ENCODE data around the gene METTL13.
"Not testable (repeated sequence)": the region's sequence is repeated elsewhere in the genome, so short reads cannot be mapped to it uniquely, and the experiment has no call there.

Gene METTL13

GRCh38 chr1:171769754-171770153 lies 11.7 kb upstream of the METTL13 start:
- no peak for DNase-seq (ENCODE audit: low read depth, low spot score)

GRCh38 chr1:171772312-171772711 lies 9.1 kb upstream of the METTL13 start:
- DNase-seq (ENCODE audit: low read depth, low spot score) = no peak

GRCh38 chr1:171780583-171781175 lies 781 bp upstream of the METTL13 start:
- DNase-seq (ENCODE audit: low read depth, low spot score) = no peak

GRCh38 chr1:171783816-171784530 lies 2.5 kb downstream of the METTL13 start:
- no peak for DNase-seq (ENCODE audit: low read depth, low spot score)

GRCh38 chr1:171784784-171785183 lies 3.3 kb downstream of the METTL13 start:
- DNase-seq (ENCODE audit: low read depth, low spot score) = no peak

GRCh38 chr1:171785766-171786165 lies 4.3 kb downstream of the METTL13 start:
- DNase-seq (ENCODE audit: low read depth, low spot score) = no peak

- DNase-seq (ENCODE audit: low read depth, low spot score) = no peak
Observed at GRCh38 chr1:171786534-171786933, 5.1 kb downstream of the METTL13 start.

- DNase-seq (ENCODE audit: low read depth, low spot score) = no peak
Observed at GRCh38 chr1:171787686-171788480, 6.4 kb downstream of the METTL13 start.

GRCh38 chr1:171788696-171789095 lies 7.2 kb downstream of the METTL13 start:
- no peak for DNase-seq (ENCODE audit: low read depth, low spot score)

- no peak for DNase-seq (ENCODE audit: low read depth, low spot score)
Observed at GRCh38 chr1:171790318-171790717, 8.9 kb downstream of the METTL13 start.

- no peak for DNase-seq (ENCODE audit: low read depth, low spot score)
Observed at GRCh38 chr1:171792656-171793369, 11.4 kb downstream of the METTL13 start.

- DNase-seq (ENCODE audit: low read depth, low spot score) = no peak
Observed at GRCh38 chr1:171793636-171794035, 12.2 kb downstream of the METTL13 start.

- peak; percentile 11 for DNase-seq (ENCODE audit: low read depth, low spot score)
Observed at GRCh38 chr1:171794085-171794484, 12.6 kb downstream of the METTL13 start.

- DNase-seq (ENCODE audit: low read depth, low spot score) = no peak
Observed at GRCh38 chr1:171796592-171796991, 15.1 kb downstream of the METTL13 start.

- DNase-seq (ENCODE audit: low read depth, low spot score) = no peak
Observed at GRCh38 chr1:171798311-171798710, 16.9 kb downstream of the METTL13 start.

GRCh38 chr1:171798765-171799164 lies 17.3 kb downstream of the METTL13 start:
- DNase-seq (ENCODE audit: low read depth, low spot score) = no peak

GRCh38 chr1:171799166-171799565 lies 17.7 kb downstream of the METTL13 start:
- DNase-seq (ENCODE audit: low read depth, low spot score) = no peak

- DNase-seq (ENCODE audit: low read depth, low spot score) = not testable (repeated sequence)
Observed at GRCh38 chr1:171799698-171800097, 18.2 kb downstream of the METTL13 start.

GRCh38 chr1:171800342-171800741 lies 18.9 kb downstream of the METTL13 start:
- no peak for DNase-seq (ENCODE audit: low read depth, low spot score)

- no peak for DNase-seq (ENCODE audit: low read depth, low spot score)
Observed at GRCh38 chr1:171800851-171801250, 19.4 kb downstream of the METTL13 start.

- DNase-seq (ENCODE audit: low read depth, low spot score) = no peak
Observed at GRCh38 chr1:171801487-171801891, 20.0 kb downstream of the METTL13 start.

GRCh38 chr1:171802207-171802606 lies 20.7 kb downstream of the METTL13 start:
- no peak for DNase-seq (ENCODE audit: low read depth, low spot score)

Data from activated naive CD8-positive, alpha-beta T cell treated with anti-CD3 and anti-CD28 coated beads, Interleukin-2, amount 50 U/mL, for 16 hours (primary cell).